Muscle of arm (tissue), 12 donors: ENCODE data around the gene TFPI2. TPM values are rescaled to one million over a fixed set of nuclear protein-coding genes. Genes with fewer than 3 reads are reported as not detected.

Source experiments
- DNase-seq: peaks from one replicate; pipeline ENCODE4 v3.0.0-alpha.2; 2013
- polyA plus RNA-seq, 12 donors: library from polyadenylated mRNA; unstranded; fragments of 120-200 nt; gene quantifications; one replicate each; pipeline ENCODE4 v1.2.1, GENCODE V29; 2013; ENCODE audit not compliant: insufficient read length in 12 of 12

TFPI2 gene
- polyA plus RNA-seq, 12 donors = 2.0 to 16.4 (median 2.8) TPM; not detected in 1

DNA sequence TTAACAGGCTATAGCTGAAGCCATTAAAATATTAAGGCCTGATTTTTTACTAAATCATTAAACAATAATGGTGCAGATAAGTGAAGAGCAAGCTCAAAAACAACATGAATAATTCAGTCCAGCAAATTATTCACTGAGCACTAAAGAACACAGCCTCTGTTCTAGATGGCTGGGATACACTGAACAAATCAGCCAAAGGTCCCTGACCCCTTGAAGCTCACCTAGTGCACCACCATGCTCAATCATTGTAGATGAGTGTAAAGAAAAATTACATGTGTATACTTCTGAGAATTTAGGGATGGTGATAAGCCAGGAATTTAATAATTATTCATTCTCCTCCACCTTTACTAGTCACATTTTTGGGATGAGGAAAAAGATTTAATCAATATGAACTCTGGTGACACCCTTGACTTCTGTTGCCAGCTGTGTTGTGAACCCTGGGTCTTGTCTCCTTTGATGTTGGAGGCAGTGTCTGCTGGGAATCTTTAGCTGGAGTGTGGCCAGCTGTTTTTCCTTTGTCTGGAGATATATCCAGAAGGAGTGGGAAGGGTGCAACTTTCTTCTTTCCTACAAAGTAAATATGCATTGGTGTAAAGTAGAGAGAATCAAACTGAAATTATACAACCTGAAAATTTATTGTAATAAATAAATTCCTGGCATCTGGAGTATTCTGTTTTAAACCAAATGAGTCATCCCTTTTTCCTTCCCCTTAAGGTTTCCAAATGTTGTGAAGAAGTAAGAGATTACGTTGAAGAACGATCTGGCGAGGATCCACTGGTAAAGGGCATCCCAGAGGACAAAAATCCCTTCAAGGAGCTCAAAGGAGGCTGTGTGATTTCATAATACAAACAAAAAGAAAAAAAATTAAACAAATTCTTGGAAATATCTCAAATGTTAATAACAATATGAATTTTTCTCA lies 19.8 kb upstream of the TFPI2 start:
- DNase-seq = no peak

DNA sequence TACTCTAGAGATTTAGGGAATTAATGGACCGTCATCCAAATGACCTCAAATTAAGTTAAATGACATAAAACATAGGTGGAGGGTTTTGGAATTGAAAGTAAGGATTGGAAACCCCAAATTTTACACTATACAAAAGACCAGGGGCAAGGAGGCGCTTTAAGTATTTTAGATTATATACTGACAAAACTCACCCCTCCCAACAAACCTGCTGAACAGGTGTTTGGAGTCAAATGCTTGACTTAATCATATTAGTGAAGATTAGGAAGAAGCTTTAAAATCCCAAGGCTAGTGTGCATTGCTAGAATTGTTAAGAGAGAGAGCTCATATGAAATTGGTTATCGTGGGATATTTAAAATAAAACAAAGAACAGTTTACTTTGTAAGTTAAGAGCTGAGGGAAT lies 15.7 kb upstream of the TFPI2 start, which contains the start of gene GNGT1:
TSS of gene GNGT1 (plus strand) at position 301 of the 400 bp plus-strand sequence. CDS start 180 bp downstream, outside the sequence.
- no peak for DNase-seq

DNA sequence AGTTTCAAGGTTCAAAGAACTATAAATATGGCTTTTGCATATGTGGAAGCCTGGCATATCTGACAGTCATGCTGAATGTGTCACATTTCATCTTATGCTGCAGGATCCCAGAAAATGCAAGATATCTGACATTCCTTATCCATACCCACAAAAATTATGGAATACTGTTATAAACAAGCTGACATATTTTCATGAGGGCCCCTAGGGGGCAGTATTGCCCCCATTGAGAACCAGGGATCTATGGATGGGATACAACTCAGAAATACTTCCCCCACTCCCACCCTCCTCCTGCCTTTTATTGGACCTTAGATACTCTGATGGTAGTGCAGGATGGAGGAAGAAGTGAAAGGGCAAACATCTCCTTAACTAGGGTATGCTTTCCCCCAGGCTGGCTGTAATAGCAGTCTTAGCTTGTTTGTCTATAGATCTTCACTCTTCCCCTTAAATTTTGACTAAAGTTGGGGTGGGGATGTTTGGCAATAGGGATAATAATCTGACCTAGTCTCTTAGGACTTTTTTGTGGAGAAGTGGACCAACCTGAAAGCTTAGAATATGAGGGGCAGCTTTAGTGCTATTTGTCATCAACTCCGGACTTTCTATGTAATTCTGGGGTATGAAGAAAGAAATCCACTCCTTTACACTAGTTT lies 12.3 kb upstream of the TFPI2 start:
- DNase-seq = peak; percentile 56

DNA sequence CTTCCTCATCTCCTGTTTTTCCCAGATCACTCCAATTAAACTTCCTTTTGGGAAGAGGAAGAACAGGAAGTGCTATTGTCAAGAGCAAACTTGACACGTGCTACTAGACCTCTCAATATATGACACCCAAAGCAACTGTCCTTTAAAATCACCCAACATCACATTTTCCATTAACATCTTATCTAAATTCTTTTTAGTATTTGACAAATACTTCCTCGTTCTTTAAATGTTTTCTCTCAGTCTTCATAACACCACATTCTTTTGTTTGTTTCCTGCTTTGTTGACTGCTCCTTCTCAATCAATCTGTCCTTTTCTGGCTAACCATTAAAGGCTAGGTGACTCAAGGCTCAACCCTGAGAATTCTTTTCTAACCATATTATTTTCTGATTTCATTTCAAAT lies 7.1 kb upstream of the TFPI2 start:
- DNase-seq = no peak

DNA sequence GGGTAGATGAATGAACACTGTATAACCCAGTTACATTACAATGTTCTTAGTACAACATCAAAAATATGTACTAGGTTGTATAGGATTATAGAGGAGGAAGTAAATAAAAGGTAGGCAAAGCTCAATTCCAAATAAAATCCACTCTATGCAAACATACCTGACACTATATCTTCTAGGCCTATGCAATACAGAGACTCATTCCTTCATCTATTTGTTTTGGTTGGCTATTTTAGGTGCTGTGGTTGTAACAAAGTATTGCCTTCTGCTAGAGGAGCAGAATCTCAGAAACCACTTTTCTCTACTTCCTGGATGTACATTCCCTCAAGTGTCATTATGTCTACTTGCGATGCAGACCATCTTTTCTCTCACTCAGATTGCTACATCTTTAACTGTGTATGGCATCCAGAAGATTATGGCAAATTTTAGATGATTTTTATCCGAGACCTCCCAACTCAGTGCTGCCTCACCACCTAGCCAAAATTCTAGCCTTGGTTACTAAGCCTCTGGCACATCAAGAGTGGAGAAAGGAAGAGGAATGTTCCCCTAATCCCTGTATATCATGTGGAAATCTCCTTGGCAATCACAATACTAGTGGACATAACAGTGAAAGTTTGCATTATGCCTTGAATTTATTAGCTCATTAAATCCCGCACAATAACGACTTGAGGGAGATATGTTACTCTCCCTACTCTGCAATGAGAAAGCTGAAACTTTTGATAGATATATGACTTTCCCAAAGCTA lies 5.5 kb upstream of the TFPI2 start:
- no peak for DNase-seq

DNA sequence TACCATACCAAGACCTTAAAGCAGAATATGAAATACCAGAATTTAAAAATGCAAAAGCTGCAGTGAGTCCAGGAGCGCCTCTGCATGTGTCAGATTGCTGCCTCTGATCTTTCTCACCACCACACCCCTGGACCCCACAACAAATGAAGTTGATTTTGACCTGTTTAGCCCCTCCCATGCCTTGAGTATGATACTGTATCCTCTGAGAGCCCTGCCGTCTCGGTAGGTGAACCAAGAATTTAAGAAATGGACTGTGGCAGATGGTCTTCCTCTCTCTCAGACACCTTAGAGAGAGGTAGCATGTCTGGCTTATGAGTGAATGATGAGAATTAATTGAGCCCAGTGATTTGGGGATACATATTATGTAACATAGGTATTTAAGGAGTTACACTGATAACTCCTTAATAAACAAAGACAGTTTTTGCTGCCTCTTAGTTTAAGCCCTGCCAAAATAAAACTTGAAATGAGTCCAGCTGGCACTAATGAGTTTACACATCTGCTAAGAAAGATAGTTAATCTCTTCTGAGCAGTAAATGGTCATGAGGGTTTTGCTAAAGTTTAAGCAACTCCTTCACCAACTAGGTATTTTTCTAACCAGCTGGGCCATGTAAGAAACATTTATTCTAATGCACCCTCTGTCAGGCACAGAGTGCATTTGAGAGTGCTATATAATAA lies 4.5 kb upstream of the TFPI2 start:
- no peak for DNase-seq

DNA sequence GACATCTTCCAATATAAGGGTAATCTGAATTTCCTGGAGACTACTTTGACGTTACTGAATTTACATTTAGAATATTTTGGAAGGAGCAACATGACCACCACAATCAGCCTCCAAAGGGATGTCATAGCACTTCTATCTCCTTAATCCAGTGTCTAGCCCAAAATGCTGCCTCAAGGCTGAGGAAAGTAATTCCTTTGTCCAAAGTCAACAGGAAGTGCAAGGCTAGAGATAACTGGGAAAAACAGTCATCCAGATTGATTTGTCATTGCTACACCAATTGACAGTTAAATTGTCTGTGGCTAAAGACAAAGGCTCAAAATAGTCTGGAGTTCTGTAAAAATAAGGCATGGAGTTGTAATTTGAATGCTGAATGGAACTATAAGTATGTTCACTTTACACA lies 3.9 kb upstream of the TFPI2 start:
- DNase-seq = no peak

DNA sequence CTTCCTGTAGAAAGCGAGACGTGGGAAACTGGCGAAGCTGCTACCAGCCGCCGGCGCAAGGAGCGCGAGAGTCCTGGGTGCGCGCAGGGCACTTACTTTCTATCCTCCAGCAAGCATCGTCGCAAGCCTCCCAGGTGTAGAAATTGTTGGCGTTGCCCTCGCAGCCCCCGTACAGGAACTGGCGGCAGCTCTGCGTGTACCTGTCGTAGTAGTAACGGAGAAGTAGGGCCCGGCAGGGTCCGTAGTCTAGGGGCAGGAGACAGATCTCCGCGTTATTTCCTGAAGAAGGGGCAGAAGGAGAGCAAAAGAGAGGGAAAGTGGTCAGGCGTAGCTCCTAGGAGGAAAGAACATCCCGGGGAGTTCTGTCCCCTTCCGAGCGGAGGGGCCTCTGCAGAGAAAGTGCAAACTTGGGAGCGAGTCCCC lies 501 bp downstream of the TFPI2 start:
- DNase-seq = peak; percentile 26

DNA sequence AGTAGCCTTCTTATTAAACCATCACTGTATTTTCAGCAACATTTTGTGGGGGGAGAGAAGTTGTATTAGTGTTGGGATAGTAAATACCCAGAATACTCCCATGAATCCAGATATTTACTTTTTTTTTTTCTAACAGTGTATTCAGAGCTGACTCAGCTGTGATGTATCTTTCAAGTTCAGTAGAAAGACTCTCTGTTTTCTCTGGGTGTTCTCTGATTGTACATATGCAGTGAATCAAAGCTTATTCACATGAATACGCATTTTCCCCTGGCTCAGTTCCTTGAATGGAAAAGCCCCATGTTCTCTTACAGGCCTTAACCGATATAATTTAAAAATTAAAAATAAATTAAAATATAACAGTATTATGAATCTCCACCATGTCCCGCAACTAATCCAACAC lies 1.3 kb downstream of the TFPI2 start:
- no peak for DNase-seq

DNA sequence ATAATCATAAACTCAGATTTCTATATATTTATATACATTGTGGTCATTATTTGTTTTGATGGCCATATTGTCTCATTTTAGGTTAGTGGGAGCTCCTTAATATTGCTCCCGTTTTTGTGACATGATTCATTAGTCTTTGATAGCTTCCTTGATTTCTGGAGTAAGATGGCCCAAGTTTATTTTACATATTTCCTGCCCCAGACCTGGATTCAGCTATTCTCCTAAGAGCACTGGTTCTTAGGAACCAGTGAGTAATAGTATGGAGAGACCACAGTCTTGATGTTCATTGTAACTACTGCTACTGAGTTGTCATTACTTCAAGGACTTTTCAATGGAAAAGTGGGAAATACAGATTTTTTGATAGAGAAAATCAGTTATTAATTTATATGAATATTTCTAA lies 6.0 kb downstream of the TFPI2 start:
- DNase-seq = no peak

DNA sequence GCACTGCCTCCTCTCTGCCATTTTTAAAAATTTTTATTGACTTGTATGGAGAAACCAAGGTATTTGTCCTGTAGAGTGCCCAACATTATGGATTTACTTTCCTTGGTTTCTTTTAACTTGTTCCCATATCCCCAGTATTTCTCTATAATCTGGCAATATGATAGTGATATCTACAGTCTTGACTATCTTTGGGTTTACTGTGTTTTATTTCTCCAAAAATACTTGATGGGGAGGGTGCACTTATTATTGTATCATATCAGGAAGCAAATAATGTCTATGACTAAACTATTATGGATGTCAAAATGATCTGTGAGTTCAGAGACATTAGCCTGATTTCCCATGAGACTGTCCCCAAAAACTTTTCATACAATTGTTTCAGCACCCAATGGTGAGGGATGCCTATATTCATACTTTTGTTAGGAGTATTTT lies 6.6 kb downstream of the TFPI2 start:
- DNase-seq = no peak

DNA sequence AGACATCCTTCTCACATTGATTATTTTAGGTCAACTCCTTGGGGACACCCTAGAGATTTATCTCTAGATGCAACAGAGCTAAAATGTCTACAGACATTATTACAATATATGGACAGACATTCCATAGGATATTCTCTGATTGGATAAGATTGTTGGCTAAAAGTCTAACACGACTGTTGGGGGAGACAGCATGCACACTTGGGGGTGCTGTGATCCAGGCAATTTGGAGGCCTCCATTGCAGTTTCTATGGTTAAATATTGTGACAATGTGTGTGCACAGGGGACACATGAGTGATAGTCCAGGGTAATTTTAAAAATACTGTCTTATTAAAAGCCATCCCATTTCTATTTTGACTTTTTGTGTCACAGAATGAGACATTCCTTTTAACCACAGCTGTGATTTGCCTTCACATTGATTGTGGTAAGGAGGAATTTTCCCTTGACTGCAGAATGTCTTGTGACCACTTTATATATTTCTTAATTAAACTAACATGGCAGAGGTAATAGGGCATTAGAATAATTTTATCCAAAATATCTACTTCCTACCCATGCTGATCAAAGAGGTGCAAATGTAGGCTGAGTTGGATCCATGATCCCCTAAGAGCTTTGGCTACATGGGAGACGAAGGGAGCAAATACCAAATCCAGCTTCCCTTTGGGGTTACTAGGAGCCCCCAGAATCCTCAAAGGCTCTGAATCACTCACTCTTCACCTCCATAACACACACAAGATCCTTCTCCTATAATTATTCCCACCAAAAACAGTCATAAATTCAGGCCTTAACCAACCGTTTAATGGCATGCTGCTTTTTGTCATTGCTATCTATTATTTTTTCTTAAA lies 7.3 kb downstream of the TFPI2 start:
- no peak for DNase-seq

DNA sequence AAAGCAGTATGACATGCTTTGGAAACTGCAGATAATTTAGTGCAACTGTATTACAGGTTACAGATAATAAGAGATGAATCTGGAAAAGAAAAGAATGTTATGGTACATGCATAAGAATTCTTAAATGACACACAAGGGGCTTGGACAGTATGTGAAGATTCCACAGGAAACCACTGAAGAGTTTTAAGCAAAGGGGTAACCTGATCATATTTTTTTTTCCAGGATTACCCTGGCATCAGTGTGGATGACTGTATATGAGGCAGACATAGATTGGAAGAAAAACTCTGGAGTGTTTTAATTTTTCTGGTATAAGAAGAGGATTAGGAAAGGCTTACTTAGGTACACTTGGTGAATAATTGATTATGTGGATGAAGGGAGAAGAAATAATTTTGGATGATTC lies 8.1 kb downstream of the TFPI2 start:
- no peak for DNase-seq

DNA sequence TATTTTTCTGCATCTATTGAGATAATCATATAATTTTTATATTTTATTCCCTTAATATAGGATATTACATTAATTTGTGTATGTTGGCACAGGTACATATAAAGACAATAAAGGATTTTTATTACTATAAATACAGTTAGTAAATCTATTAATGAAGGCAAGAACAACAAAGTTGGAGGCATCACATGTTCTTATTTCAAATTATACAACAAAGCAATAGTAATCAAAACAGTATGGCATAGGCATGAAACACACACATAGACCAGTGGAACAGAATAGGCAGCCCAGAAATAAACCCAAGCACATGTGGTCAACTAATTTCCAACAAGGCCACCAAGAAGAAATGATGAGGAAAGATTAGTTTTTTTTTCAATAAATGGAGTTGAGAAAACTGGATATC lies 11.2 kb downstream of the TFPI2 start:
- no peak for DNase-seq

DNA sequence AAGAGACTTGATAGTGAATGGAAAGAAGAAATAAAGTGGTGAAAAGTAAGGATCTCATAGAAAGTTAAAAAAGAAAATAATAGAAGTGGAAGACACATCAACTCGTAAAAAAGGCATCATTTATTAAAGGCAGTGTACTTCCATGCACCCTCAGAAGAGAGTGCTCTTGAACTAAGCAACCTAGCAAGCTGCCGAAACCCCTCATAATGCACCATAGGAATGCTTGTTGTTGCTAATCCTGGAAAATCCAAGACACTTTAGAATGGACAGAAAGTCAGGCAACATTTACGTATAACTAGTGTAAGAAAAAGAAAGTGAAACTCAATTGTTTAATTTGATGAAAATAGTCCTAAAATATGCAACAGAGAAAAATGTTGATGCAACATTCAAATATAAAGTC lies 12.8 kb downstream of the TFPI2 start:
- DNase-seq = no peak

DNA sequence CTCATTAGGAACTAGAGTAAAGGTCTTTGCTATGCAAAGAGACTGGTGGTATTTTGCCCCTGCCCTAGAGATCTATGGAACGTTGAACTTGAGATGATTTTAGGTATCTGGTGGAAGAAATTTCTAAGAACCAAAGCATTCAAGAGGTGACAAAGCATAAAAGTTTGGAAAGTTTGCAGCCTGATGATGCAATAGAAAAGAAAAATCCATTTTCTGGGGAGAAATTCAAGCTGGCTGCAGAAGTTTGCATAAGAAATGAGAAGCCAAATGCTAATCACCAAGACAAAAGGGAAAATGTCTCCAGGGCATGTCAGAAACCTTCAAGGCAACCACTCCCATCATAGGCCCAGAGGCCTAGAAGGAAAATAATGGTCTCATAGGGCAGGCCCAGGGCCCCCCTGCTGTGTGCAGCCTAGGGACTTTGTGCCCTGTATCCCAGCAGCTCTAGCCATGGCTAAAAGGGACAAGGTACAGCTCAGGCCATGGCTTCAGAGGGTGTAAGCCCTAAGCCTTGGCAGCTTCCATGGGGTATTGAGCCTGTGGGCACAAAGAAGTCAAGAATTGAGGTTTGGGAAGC lies 16.5 kb downstream of the TFPI2 start:
- no peak for DNase-seq

DNA sequence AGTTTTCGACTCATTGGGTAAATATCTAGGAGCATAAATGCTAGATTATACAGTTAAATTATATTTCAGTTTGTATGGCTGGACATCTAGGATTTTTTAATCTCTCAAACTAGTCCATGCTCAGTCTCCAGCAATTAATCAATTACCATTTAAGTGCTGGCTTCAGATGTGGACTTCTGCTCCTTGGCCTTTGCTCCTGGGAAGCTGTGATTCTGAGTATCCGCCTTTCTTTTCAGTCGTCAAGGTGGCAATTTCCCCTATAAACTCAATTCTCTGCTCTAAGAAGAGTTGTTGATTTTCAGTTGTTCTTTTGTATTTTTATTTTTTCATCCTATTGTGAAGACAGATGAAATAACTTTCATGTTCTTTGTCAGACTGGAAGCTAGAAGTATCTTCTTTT lies 23.7 kb downstream of the TFPI2 start:
- no peak for DNase-seq

DNA sequence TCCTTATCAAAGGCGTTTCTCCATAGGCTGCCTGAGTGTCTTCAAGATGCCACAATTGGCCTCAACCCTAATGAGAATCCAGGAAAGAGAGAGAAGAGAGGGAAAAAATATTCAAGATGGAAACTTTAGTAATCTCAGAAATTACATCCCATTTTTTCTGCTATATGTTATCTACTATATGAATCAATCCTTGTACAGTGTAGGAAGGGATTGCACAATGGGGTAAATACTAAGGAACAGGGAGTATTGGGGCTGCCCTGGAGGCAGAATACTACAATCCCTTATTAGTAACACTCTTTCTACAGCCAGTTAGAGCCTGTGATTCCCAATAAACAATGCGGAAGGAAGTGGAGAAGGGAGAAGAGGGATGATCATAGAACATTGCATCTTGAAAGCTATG lies 27.9 kb downstream of the TFPI2 start:
- DNase-seq = no peak

DNA sequence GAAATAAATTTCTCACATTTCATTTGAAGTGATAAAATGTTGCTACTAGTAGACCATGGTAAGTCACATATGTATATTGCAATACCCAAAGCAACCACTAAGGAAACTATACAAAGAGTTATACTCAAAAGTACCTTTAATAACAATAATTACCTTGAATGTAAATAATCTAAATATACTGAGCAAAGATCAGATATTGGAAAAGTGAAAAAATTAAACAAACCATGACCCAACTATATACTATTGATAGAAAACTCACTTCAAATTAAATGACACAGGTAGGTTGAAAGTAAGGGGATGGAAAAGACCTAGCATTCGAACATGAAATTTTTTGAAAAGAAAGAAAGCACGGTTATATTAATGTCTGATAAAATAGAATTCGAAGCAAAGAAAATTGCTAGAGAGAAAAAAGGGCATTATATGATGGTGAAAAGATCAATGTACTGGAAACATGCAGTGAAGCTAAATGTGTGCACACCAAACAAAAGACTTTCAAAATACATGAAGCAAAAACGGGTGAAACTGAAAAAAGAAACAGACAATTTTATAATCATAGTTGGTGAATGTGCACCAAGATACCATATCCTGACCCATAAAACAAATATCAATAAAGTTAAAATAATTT lies 29.1 kb downstream of the TFPI2 start:
- no peak for DNase-seq

DNA sequence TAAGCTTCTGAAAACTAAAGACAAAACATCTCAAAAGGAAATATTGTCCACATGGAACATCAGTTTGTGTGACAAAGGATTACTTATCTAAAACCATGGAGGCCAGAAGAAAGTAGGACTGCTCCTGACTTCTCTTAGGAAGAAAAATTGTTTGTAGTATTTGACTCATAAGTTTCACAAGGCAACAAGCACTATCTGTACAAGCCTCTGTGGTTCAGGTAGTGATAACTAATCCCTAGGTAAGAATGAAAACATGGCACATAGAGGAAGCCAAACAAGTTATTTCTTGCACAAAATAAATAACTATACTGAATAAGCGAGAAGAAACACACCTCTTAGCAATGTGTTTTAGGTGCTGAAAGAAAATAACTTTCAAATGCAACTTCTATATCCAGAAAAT lies 30.3 kb downstream of the TFPI2 start:
- no peak for DNase-seq
